GM23338 (cell line): ENCODE results near the gene MBOAT1. TPM values are rescaled to one million over a fixed set of nuclear protein-coding genes. Genes with fewer than 3 reads are reported as not detected.
A peak's percentile ranks its signal among the peaks of the same experiment; 100 is the strongest.

Source experiments
- ATAC-seq: fragments of 200-7000 bp; cut with Tn5 transposase; 3 replicates; pipeline ENCODE4 v1.9.1; 2020
- DNase-seq: peaks from one replicate; pipeline ENCODE4 v3.0.0-alpha.2; 2015; ENCODE audit warnings: low spot score
- H2AFZ ChIP-seq: fragments of 200-600 bp; sonication (generic); 2 replicates; pipeline ENCODE4 v1.8.0; 2016; ENCODE audit warnings: antibody characterized with exemption, mild to moderate bottlenecking, moderate library complexity
- H3F3A ChIP-seq: fragments of 200-600 bp; sonication (generic); replicated peaks from 2 replicates; pipeline ENCODE4 v1.8.0; 2017; ENCODE audit warnings: antibody characterized with exemption, mixed run types, low read depth
- H3K27ac ChIP-seq: fragments of 200-600 bp; sonication (generic); 2 replicates; pipeline ENCODE4 v1.6.1; 2016; ENCODE audit warnings: low read depth
- H3K27me3 ChIP-seq: fragments of 200-600 bp; sonication (generic); 2 replicates; pipeline ENCODE4 v1.8.0; 2016; ENCODE audit warnings: mild to moderate bottlenecking, mixed run types, moderate library complexity; ENCODE audit not compliant: insufficient read depth
- H3K36me3 ChIP-seq: fragments of 200-600 bp; sonication (generic); 2 replicates; pipeline ENCODE4 v1.8.0; 2016; ENCODE audit warnings: mild to moderate bottlenecking; ENCODE audit not compliant: insufficient read depth
- H3K4me1 ChIP-seq: fragments of 200-600 bp; sonication (generic); 2 replicates; pipeline ENCODE4 v1.8.0; 2016; ENCODE audit warnings: mild to moderate bottlenecking, moderate library complexity; ENCODE audit not compliant: insufficient read depth
- H3K4me2 ChIP-seq: fragments of 200-600 bp; sonication (generic); 2 replicates; pipeline ENCODE4 v1.7.1; 2017; ENCODE audit warnings: mixed run types
- H3K4me3 ChIP-seq: fragments of 200-600 bp; sonication (generic); 2 replicates; pipeline ENCODE4 v1.6.1; 2016; ENCODE audit warnings: mixed run types
- H3K79me2 ChIP-seq: fragments of 200-600 bp; sonication (generic); replicated peaks from 2 replicates; pipeline ENCODE4 v1.8.0; 2017; ENCODE audit warnings: mild to moderate bottlenecking; ENCODE audit not compliant: insufficient read depth
- H3K9me2 ChIP-seq: fragments of 200-600 bp; sonication (generic); 2 replicates; pipeline ENCODE4 v1.8.0; 2017; ENCODE audit not compliant: insufficient read depth
- H4K20me1 ChIP-seq: fragments of 200-600 bp; sonication (generic); replicated peaks from 2 replicates; pipeline ENCODE4 v1.8.0; 2017; ENCODE audit warnings: mild to moderate bottlenecking; ENCODE audit not compliant: insufficient read depth
- H3K27ac Mint-ChIP-seq: 2 replicates; pipeline ENCODE4 v1.8.0; 2020; ENCODE audit warnings: inconsistent platforms, mild to moderate bottlenecking, moderate library complexity, mixed read lengths
- H3K27me3 Mint-ChIP-seq: 3 replicates; pipeline ENCODE4 v1.8.0; 2022; ENCODE audit warnings: low read depth, mild to moderate bottlenecking, moderate library complexity, mixed read lengths, inconsistent platforms; ENCODE audit not compliant: insufficient read depth, poor library complexity
- H3K36me3 Mint-ChIP-seq: 3 replicates; pipeline ENCODE4 v1.8.0; 2021; ENCODE audit warnings: low read depth, mild to moderate bottlenecking, inconsistent platforms, moderate library complexity, mixed read lengths
- H3K4me1 Mint-ChIP-seq: 3 replicates; pipeline ENCODE4 v1.8.0; 2020; ENCODE audit warnings: mild to moderate bottlenecking, inconsistent platforms, mixed read lengths
- H3K4me3 Mint-ChIP-seq: 3 replicates; pipeline ENCODE4 v1.8.0; 2021; ENCODE audit warnings: moderate library complexity, mild to moderate bottlenecking, inconsistent platforms, mixed read lengths
- H3K9me3 Mint-ChIP-seq: 3 replicates; pipeline ENCODE4 v1.8.0; 2020; ENCODE audit warnings: moderate library complexity, mild to moderate bottlenecking, inconsistent platforms, mixed read lengths
- CREB1 ChIP-seq: fragments of 250-450 bp; sonication (Bioruptor Pico); IDR thresholded peaks from 2 replicates; pipeline ENCODE4 v1.5.0; 2020; ENCODE audit warnings: low read depth, mild to moderate bottlenecking, moderate library complexity
- EZH2 ChIP-seq: fragments of 200-600 bp; sonication (generic); IDR thresholded peaks from one replicate; pipeline ENCODE4 v1.8.0; 2017; ENCODE audit warnings: antibody characterized with exemption, mild to moderate bottlenecking, low read depth; ENCODE audit not compliant: unreplicated experiment
- EZH2phosphoT487 ChIP-seq: fragments of 200-600 bp; sonication (generic); IDR thresholded peaks from one replicate; pipeline ENCODE4 v1.8.1; 2018; ENCODE audit warnings: antibody characterized with exemption; ENCODE audit not compliant: unreplicated experiment
- JUNB ChIP-seq: IDR thresholded peaks from one replicate; pipeline ENCODE4 v1.6.1; 2016; ENCODE audit warnings: antibody characterized with exemption; ENCODE audit not compliant: unreplicated experiment
- polyA plus RNA-seq: library from polyadenylated mRNA; unstranded; fragments of >200 nt; fragmentation: Nextera tagmentation; extraction: Ambion mirVana; gene quantifications from 2 replicates; pipeline ENCODE4 v1.2.1, GENCODE V29; 2016
- total RNA-seq: library from RNA; depleted of rRNA; stranded (reverse); fragments of >200 nt; shearing (Covaris generic); gene quantifications from 2 replicates; pipeline ENCODE4 v1.2.3, GENCODE V29; 2014
- TF ChIP-seq, protein P1 (sequence below): IDR thresholded peaks from 2 replicates; pipeline ENCODE4 v1.6.1; 2016; ENCODE audit warnings: antibody characterized with exemption
- TF ChIP-seq, protein P2 (sequence below), 2 experiments: fragments of 200-600 bp in 1 of 2; sonication (generic) in 1 of 2; conservative IDR thresholded peaks; 2 replicates each; pipeline versions ENCODE4 v1.5.1 to v1.6.1; 2016 to 2017; ENCODE audit warnings: antibody characterized with exemption in 2 of 2, low read depth in 2 of 2, mild to moderate bottlenecking in 2 of 2, moderate library complexity in 1 of 2
- TF ChIP-seq, protein P3 (sequence below): fragments of 250-450 bp; sonication (Bioruptor Pico); IDR thresholded peaks from 2 replicates; pipeline ENCODE4 v1.5.0; 2020; ENCODE audit warnings: mild to moderate bottlenecking, moderate library complexity

Gene MBOAT1
- total and polyA plus RNA-seq, 2 experiments from 2014 or later = 3.8 to 18.6 TPM

DNA sequence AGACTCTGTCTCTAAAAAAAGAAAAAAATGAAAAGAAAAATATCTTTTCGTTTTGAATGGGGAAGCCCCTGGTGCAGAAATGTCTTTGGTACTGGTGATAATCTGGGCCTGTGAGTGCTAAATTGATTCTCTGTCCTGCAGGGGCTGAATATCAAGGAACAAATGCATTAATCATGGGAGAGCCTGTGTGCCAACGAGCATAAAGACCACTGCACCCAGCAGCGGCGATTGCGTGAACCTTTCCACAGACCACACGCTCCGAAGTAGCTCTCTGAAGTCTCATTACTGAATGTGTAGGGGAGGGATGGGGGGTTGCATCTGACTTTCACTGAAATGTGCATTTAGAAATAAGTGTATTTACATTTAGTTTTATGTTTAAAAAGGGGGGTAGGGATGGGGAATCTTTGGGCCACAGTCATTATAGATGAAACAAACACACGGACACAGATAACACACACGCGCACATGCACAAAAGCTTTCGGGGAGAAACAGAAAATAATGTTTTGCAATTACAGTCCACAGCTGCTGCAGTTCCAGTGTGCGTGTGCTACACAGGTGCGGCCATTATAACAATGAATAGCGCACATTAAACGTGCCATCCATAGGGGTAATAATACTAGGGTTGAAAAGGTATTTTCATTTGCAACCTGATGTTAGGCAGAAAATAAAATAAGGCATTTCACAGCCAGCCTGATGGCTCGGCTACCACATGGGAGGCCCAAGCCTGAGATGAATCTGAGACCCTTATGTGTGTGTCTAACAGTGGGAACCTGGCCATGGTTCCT lies 154.0 kb downstream of the MBOAT1 start (continued):
- no peak for TF ChIP-seq EZH2phosphoT487
- no peak for TF ChIP-seq CREB1 (CRISPR knock-in tag)
- TF ChIP-seq, protein P1, sequence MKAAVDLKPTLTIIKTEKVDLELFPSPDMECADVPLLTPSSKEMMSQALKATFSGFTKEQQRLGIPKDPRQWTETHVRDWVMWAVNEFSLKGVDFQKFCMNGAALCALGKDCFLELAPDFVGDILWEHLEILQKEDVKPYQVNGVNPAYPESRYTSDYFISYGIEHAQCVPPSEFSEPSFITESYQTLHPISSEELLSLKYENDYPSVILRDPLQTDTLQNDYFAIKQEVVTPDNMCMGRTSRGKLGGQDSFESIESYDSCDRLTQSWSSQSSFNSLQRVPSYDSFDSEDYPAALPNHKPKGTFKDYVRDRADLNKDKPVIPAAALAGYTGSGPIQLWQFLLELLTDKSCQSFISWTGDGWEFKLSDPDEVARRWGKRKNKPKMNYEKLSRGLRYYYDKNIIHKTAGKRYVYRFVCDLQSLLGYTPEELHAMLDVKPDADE = no peak

DNA sequence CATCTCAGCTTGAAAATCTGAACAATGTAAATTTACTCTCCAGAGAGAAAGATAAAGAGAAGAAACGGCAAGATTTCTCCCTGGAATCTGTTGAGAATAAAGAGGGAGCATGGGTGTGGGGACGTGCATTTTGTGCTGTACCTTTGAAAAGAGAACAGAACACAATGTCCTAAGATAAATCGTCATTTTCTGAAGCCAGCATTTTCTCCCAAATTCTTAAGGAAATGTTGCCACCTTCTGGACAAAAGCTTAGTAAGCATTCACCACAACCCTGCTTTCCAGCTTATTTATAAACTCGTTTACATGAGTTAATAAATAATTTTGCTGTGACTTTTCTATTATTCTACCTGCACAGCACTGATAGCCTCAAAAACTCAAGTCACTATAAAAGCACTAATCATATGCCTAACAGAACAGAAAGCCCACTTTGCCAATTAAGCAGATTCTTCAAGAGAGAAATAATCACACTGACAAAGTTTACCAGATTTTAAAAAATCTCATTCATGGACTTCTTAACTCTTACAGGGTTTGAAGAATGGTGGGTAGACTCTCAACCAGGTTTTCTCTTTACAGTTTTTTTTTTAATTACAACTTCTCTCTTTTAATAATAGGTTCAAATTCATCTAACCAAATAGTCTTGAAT lies 155.8 kb downstream of the MBOAT1 start:
- Histone ChIP-seq H2AFZ (peak overlapping the region; percentile 4; the same call in 1 of the 2 replicates), H3K4me3 (no peak overlapping the region), H4K20me1 (no peaks in the 10 kb centered on the region), H3K9me2 (no peaks in the 10 kb centered on the region), H3K79me2 (no peaks in the 10 kb centered on the region), H3F3A (no peaks in the 10 kb centered on the region), H3K36me3 (no peaks in the 10 kb centered on the region), H3K4me1 (no peaks in the 10 kb centered on the region), H3K4me2 (no peak overlapping the region), H3K27ac (no peak overlapping the region), H3K27me3 (no peaks in the 10 kb centered on the region)
- H3K27ac Mint-ChIP-seq = no peak overlapping the region
- no peak overlapping the region for H3K4me3 Mint-ChIP-seq
- H3K36me3 Mint-ChIP-seq = no peaks in the 10 kb centered on the region
- H3K27me3 Mint-ChIP-seq = no peaks in the 10 kb centered on the region
- no peaks in the 10 kb centered on the region for H3K4me1 Mint-ChIP-seq
- DNase-seq = peak; percentile 82
- H3K9me3 Mint-ChIP-seq = no peaks in the 10 kb centered on the region
- no peak for TF ChIP-seq JUNB
- TF ChIP-seq, protein P2, sequence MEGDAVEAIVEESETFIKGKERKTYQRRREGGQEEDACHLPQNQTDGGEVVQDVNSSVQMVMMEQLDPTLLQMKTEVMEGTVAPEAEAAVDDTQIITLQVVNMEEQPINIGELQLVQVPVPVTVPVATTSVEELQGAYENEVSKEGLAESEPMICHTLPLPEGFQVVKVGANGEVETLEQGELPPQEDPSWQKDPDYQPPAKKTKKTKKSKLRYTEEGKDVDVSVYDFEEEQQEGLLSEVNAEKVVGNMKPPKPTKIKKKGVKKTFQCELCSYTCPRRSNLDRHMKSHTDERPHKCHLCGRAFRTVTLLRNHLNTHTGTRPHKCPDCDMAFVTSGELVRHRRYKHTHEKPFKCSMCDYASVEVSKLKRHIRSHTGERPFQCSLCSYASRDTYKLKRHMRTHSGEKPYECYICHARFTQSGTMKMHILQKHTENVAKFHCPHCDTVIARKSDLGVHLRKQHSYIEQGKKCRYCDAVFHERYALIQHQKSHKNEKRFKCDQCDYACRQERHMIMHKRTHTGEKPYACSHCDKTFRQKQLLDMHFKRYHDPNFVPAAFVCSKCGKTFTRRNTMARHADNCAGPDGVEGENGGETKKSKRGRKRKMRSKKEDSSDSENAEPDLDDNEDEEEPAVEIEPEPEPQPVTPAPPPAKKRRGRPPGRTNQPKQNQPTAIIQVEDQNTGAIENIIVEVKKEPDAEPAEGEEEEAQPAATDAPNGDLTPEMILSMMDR (conservative IDR thresholded peaks at IDR 0.05; ENCODE audit: low read depth in 2 of 2) = peak; percentile 73 to 80
- TF ChIP-seq EZH2 = no peak
- TF ChIP-seq, protein P3, sequence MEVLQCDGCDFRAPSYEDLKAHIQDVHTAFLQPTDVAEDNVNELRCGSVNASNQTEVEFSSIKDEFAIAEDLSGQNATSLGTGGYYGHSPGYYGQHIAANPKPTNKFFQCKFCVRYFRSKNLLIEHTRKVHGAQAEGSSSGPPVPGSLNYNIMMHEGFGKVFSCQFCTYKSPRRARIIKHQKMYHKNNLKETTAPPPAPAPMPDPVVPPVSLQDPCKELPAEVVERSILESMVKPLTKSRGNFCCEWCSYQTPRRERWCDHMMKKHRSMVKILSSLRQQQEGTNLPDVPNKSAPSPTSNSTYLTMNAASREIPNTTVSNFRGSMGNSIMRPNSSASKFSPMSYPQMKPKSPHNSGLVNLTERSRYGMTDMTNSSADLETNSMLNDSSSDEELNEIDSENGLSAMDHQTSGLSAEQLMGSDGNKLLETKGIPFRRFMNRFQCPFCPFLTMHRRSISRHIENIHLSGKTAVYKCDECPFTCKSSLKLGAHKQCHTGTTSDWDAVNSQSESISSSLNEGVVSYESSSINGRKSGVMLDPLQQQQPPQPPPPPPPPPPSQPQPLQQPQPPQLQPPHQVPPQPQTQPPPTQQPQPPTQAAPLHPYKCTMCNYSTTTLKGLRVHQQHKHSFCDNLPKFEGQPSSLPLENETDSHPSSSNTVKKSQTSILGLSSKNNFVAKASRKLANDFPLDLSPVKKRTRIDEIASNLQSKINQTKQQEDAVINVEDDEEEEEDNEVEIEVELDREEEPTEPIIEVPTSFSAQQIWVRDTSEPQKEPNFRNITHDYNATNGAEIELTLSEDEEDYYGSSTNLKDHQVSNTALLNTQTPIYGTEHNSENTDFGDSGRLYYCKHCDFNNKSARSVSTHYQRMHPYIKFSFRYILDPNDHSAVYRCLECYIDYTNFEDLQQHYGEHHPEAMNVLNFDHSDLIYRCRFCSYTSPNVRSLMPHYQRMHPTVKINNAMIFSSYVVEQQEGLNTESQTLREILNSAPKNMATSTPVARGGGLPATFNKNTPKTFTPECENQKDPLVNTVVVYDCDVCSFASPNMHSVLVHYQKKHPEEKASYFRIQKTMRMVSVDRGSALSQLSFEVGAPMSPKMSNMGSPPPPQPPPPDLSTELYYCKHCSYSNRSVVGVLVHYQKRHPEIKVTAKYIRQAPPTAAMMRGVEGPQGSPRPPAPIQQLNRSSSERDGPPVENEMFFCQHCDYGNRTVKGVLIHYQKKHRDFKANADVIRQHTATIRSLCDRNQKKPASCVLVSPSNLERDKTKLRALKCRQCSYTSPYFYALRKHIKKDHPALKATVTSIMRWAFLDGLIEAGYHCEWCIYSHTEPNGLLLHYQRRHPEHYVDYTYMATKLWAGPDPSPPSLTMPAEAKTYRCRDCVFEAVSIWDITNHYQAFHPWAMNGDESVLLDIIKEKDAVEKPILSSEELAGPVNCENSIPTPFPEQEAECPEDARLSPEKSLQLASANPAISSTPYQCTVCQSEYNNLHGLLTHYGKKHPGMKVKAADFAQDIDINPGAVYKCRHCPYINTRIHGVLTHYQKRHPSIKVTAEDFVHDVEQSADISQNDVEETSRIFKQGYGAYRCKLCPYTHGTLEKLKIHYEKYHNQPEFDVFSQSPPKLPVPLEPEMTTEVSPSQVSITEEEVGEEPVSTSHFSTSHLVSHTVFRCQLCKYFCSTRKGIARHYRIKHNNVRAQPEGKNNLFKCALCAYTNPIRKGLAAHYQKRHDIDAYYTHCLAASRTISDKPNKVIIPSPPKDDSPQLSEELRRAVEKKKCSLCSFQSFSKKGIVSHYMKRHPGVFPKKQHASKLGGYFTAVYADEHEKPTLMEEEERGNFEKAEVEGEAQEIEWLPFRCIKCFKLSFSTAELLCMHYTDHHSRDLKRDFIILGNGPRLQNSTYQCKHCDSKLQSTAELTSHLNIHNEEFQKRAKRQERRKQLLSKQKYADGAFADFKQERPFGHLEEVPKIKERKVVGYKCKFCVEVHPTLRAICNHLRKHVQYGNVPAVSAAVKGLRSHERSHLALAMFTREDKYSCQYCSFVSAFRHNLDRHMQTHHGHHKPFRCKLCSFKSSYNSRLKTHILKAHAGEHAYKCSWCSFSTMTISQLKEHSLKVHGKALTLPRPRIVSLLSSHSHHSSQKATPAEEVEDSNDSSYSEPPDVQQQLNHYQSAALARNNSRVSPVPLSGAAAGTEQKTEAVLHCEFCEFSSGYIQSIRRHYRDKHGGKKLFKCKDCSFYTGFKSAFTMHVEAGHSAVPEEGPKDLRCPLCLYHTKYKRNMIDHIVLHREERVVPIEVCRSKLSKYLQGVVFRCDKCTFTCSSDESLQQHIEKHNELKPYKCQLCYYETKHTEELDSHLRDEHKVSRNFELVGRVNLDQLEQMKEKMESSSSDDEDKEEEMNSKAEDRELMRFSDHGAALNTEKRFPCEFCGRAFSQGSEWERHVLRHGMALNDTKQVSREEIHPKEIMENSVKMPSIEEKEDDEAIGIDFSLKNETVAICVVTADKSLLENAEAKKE (CRISPR knock-in tag) = no peak
- ATAC-seq = peak; percentile 43; the same call in 1 of the 3 replicates
